NCI-H526 (cell line): Measurements from ENCODE around the gene RMND1.
"Not testable (repeated sequence)": the region's sequence is repeated elsewhere in the genome, so short reads cannot be mapped to it uniquely, and the experiment has no call there.

ENCODE experiments used
- DNase-seq, 2 experiments: peaks; one replicate each; lab custom pipeline; 2025; lab: John Stamatoyannopoulos, UW

Gene RMND1

DNA sequence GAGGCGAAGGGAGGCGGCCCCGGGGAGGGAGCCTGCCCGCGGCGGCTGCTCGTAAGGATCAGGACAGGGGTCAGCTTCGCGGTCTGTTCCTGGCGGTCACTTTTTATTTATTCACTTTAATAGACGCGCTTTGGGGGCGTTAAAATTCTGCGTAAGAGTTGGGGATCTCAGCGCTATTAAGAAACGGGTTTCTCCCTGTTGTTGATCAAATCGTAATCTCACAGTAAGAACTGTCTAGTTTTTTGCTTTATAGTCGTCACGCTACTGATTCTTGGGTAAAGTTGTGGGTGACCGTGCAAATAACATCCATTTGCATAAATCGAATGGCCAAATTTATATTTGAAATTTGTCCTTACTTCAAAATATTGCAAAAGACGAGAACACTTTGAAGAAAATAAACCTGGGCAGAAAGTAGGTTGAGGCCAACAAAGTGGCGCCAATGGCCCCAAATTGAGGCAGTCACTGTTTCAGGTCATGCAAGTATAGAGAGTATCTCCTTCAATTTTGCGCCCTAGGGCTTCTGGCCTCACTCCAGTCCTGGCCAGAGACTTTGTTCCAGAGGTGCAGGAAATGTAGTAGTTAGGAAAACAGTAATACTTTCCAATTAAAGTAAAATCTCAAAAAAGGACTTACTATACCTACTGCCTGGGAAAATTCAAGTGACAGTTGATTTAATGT, 963 bp upstream of the RMND1 start:
- peak in 1 of 2 experiments; percentile 32 for DNase-seq

DNA sequence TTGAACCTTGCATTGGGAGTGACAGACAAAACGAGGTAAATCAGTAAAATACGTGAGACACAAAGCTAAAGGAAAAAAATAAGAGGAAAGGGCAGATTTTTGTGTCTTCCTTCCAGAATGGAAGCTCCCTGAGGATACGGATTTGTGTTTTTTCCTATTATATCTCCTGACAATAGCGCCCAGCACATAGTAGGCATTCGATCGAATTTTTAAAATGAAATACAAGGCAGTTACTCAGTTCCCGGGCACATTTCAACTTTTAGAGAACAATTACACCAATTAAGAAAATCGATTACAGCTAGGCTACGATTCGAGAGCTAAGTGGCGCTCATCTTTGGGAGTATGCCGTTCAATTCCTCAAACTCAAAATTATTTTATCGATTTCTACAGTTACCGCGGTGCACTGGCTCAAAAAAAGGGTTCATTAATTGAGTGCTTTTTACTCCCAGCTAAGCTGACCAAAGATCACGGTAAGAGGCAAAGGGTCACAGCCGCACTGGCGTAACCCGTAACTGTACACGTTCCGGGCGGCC, 443 bp downstream of the RMND1 start:
- DNase-seq: no peak

DNA sequence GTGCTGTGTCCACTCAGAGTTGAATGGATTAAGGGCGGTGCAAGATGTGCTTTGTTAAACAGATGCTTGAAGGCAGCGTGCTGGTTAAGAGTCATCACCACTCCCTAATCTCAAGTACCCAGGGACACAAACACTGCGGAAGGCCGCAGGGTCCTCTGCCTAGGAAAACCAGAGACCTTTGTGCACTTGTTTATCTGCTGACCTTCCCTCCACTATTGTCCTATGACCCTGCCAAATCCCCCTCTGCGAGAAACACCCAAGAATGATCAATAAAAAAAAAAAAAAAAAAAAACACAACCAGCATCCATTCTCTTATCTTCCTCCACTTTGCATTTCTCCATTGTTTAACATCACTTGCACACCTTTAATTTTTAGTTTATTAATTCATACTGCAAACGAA, 998 bp downstream of the RMND1 start:
- not testable (repeated sequence) for DNase-seq

DNA sequence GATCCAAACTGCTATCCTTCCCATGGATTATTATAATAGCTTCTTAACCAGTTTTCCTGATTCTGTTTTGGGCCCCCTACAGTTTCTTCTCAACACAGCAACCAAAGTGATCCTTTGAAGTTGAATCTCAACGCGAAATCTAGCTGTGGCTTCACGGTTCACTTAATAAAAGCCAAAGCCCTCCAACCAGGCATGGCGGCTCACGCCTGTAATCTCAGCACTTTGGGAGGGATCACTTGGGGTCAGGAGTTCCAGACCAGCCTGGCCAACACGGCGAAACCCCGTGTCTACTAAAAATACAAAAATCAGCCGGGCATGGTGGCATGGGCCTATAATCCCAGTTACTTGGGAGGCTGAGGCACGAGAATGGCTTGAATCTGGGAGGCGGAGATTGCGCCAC, 3.3 kb downstream of the RMND1 start:
- peak in 1 of 2 experiments; percentile 10 for DNase-seq

DNA sequence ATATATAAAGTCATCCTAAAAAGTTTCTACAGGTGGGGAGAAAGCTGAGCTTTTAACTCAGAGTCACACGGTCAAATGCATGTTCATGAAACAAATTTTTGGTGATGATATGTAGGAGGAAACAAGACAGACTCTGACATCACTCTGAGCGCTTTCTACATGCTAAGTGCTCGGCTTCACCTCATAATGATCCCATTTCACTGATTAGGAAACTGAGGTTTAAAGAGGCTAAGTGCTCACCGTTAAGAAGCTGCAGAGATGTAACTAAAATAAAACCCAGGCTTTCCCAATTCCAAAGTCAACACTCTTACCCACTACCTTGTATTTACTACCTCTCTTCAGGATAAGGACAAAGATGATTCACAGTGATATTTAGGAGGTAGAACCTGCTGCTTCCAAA, 4.7 kb downstream of the RMND1 start:
- no peak for DNase-seq

DNA sequence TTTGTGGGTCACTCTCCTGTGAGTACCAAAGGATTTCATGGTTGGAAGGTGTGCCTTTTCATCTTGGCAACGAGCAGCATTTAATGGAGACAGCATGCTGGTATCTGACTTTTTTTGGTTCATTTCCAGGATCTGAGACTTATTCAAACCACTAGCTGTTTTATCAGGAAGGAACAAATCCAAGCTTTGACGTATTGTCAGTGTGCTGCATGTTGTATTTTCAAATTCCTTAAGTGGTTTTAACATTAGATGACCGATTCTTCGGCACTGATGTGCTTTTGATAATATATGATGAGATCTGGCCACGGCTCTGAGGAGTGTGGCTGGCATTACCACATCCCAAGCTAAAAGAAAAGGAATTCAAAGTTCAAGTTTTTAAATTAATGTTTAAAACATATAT, 6.4 kb downstream of the RMND1 start:
- DNase-seq: no peak

DNA sequence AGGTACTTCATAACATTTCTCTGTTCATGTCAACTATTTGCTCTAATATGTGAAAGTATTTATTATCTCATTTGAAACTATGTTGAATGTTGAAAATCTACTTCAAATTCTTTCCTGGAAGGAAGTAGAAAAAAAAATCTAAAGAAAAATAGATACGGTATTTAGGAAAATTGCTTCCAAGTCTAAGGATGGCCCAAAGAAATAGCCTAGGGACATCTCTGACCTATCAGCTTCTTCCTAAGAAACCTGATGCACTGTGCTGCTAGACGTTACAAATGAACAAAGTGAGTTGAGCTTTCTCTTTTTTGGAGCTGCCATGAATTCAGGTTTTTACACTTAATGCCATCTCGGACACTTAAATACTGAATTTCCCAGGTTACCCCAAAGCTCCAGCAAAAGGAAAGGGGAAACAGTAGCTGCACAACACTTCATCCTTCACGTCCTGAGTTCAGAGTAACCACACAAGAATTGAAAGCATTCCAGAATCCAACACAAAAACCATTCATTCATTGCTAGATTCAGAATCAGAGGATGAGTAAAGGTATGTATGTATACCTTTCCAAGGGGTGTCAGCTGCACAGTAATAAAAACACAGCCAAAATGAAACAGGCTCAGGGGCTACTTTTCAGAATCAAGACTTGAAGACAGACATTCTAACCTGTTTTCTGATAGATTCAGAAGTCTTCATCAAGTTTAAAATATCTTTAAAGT, 7.9 kb downstream of the RMND1 start:
- DNase-seq: no peak

DNA sequence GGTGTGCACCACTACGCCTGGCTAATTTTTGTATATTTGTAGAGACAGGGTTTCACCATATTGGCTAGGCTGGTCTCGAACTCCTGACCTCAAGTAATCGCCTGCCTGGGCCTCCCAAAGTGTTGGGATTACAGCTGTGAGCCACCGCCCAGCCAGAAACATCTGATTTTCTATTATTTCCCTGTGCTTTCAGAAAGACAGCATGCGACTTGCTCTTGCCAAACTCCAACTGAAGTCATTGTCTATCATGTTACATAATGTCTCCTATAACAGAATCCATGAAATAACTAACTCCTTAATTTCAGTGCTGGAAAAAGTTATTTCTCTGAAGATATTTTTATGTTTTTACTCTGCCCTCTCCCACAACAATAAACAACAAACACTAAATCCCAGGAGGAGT, 8.5 kb downstream of the RMND1 start:
- DNase-seq: no peak

DNA sequence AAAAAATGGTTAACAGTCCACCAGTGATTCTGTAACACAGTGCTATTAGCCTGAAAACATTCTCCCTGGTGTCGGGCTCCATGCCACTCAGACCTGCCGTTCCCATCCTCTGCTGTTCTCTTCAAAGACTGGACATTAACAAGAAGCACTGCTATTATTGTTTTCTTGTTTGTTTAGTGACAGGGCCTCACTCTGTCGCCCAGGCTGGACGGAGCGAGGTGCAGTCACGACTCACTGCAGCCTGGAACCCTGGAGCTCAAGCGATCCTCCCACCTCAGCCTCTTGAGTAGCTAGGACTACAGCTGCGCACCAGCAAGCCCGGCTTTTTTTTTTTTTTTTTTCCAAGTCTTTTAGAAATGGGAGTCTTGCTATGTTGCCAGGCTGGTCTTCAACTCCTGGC, 9.6 kb downstream of the RMND1 start:
- no peak for DNase-seq

DNA sequence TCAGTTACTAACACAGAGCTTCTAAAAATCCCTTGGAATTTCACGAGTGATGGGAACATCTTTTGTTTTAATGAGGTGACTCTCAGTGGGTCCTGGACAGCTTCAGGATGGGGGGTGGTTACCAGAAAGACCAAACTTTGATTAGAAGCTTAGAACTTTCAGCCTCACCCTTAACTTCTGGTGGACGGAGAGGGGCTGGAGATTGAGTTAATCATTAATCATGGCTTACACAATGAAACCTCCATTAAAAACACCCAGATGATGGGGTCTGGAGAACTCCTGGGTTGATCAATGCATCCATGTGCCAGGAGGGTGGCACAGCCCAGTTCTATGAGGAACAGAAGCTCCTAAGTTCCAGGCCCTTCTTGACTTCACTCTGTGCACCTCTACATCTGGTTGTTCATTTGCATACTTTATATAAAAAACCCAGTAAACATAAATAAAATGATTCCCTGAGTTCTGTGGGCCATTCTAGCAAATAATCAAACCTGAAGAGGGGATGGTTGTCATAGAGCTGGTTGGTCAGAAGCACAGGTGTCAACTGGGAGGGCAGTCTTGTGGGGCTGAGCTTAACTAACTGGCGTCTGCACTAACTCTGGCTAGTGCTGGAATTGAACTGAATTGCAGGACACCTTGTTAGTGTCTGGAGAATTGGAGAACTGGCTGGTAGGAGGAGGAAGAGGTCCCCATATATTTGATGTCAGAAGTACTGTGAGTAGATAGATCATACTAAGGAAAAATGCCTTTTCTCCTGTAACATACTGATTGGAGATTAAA, 10.3 kb downstream of the RMND1 start:
- DNase-seq: no peak

DNA sequence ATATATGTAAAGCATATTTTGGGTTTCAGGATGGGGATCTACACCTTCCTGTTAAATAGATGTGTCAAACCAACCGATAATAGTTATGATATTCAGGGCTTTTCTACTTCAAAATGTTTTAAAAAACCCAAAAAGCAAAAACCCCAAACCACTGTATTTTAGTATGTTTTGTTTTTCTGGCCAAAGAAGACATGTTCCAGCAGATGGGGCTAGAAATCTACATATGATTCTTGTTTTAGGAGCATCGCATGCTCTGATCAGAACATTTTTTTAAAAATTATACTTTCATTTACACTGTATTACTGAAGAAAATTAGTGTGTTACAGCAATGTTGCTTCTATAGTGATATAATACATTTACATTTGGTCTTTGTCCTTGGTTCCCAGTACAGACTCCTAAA, 11.0 kb downstream of the RMND1 start:
- no peak for DNase-seq

DNA sequence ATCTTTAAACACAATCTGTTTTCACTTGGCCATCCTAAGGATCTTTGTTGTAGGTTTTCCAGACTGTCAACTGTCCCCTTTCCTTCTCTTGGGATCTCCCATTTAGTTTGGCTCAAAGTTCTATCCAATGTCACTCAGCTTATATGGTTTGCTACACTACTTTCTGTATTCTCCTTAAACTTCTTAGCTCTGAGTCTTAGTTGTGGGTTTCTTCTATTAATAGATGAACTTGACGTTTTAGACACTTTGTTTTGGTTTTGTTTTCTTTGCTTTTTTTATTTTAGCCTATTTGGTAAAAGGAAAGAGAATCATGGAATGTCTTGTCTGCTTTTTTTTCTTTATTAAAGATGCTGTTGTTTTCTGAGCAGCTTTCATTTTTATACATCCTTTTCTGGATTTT, 11.4 kb downstream of the RMND1 start:
- no peak for DNase-seq

DNA sequence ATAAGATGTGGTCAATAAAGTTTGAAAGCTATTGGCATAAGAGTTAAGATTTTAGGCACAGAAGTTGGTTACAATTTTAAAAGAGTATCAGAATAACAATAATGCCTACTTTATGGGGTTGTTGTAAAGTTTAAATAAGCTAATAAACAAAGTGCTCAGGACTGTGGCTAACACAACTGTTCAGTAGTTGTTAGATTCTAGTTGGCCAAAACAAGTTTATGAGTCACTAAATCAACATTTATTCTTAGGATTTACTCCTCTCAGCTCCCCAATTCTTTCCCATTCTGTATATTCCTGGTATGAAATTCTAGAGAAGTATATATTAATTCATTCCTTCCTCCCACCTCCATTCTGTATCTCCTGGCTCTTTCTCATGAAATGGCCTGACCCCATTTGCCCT, 14.5 kb downstream of the RMND1 start:
- DNase-seq: no peak

DNA sequence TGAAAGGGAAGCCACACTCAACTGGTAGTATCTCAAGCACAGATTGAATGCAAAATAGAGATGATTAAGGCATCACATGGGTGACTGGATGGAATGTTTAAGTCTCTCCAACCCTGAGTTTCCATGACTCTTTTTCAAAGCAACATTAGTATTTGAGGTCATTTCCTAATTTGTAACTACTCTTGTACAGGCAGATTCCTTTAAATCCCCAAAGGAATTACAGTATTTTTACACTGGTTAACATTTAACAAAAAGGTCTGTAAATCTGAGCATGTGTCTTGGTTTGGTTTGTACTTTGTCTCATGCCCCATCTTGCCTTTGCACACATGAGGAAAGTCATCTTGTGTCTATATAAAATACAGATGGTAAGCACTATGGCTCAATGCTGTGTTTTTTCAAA, 15.1 kb downstream of the RMND1 start:
- DNase-seq: no peak

DNA sequence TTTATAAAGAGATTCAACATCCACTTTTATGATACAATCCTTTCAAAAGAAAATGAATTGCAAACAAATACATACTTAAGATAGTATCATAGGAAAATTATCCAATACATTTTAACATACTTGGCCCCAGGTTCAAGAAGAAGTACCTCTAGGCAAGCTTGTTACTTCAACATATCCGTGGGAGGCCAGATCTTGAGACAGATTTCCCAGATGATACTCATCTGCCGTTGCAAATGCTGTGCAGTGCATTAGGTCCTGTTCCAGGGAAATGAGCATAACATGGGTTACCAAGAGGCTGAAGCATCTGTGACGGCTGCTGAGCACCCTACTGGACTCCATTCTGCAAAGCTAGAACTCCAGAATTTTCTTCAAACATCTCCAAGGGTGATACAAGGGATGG, 15.6 kb downstream of the RMND1 start:
- no peak for DNase-seq

DNA sequence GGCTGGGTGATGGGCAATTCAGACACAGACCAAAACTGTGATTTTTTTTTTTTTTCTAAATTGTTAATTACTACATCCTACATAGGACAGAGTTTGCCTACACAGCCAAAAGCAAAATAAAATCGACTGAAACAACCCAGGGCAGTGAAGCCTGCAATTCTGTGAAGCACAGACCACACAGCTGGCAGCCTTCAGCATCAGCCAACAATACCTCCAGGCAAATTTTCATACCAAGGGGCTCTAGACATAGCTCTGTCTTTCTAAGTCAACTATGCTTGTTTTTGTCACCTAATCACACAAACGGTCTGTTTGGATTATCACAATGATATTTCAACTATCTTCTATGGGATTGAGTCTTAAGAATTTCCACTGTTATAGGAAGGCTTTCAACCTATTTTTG, 17.6 kb downstream of the RMND1 start:
- no peak for DNase-seq

DNA sequence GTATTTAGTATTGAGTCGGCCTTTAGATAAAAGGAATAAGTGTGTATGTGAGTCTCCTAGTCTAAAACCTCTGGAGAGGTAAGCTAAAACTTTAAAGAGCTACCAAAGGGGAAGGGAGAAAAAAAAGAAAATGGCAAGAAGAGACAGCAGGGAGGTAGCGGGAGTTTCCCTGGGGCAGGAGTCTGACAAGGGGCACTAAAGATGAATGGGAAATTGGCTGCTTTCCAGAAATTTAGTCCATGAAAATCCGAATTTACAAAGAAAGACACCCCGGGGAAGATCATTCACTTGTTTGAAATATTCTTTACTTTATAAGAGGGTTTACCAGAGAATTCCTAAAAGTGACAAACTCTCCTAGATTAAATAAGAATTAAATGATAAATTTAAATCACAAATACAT, 19.3 kb downstream of the RMND1 start:
- no peak for DNase-seq

DNA sequence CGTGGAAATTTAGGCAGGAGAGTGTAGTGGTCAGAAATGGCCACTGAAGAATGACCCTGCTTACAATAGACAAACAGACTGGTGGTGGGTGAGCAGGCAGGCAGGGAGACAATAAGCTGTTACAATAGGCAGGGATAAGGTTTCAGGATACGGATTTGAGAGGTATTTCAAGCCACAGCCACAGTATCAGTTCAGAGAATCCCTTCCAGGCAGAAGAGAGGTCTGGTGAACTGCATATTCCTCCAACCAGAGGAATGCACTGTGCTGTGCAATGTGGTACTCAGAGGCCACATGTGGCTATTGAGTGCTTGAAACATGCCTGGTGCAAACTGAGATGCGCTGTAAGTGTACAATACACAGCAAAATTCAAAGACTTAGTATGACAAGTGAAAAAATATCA, 20.6 kb downstream of the RMND1 start:
- no peak for DNase-seq

DNA sequence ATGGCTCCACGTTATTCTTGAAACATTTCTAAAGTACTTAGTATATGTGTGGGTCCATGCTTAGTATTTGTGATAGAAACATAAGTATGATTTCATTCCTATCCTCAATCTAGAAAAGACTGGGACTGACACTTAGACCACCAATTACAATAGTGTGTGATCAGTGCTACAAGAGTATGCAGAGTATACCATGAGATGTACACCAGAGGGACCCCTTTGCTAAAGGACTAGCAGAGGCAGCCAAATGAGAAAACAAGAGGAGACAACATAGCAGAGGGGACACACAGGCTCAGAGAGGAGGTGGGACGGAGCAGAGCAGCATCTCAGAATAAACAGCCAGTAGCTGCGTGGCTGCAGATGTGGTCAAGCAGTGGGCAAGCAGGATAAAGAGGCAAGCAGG, 21.0 kb downstream of the RMND1 start:
- DNase-seq: no peak

DNA sequence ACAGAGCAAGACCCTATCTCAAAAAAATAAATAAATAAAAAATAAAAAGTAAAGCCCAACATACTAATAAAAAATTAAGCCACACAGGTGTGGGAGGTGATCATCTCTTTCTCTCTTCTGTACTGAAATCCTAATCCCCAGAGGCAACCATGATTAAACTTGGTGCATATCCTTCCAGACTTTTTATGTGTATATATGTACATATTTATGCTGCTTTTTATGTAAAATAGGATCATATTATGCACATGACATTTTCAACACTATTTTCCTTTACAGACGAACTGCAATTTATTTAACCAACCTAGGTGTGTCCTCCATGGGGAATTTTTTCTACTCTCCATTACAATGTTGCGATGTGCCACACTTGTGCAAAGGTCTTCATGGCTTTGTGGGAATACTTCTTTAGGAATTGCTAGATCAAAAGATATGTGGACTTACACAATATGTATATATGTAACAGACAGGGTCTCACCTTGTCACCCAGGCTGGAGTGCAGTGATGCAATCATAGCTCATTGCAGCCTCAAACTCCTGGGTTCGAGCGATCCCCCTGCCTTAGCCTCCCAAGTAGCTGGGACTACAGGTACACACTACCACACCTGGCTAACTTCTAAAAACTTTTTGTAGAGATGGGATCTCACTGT, 23.7 kb downstream of the RMND1 start:
- DNase-seq: no peak

DNA sequence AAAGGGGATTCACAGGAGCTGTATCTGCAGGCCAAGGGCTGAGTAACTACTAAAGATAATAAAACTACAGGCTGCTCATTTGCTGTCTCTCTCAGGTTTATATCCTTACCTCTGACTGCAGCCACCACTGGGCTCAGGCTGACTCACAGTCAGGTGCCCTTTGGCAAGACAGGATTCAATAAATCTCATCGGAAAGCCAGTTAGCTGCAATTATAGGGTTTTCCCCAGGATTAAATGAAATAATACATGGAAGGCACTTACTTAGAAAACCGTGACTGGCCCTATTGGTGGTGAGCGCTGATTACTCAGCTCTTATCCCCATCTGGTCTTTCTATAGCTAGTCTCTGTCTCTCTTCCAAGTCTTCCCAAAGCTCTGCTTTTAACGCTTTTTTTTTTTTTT, 26.4 kb downstream of the RMND1 start:
- no peak for DNase-seq

DNA sequence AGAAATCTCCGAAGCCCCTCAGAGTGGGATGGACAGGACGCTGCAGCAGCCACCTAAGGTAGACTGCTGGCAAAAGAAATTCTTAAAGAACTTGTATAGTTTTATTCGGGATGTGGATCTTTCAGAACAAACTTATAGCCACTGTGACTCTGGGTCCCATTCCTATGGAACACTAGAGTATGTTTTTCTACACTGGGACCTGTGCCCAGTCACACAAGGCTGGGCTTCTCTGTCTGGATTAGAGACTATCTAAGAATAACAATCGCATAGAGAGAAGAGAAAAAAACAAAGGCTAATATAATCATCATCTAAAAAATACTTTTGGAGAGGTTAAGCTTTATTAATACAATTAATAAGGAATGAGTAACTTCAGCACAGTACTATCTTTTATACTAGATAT, 28.9 kb downstream of the RMND1 start:
- DNase-seq: no peak

DNA sequence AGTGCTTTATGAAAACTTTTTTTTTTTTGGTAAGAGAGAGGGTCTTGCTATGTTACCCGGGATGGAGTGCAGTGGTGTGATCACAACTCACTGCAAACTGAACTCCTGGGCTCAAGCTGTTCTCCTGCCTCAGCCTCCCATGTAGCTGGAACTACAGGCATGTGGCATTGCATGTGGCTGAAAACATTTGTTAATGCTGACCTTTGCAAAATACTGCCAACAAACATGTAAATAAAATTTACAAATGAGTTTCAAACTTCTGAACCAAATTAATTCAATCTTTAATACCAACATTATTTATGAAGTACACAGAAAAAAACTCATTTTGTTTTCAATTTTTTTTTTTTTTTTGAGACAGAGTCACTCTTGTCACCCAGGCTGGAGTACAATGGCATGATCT, 34.4 kb downstream of the RMND1 start:
- DNase-seq: no peak
